Adrenal gland (tissue), 5 donors: Measurements from ENCODE around the gene SLAMF7.

Experiments used
- CTCF ChIP-seq, 6 experiments: fragments of 450-650 bp in 4 of 6; fragments of 200-600 bp in 2 of 6; sonication (generic) in 1 of 6; IDR thresholded peaks; 1 replicate in 5 of 6; 2 replicates in 1 of 6; pipeline versions ENCODE4 v1.5.1 to v1.8.0; 2016 to 2021; ENCODE audit warnings: antibody characterized with exemption in 6 of 6, mild to moderate bottlenecking in 2 of 6, moderate library complexity in 1 of 6
- POLR2A ChIP-seq, 2 donors: fragments of 450-650 bp; IDR thresholded peaks; one replicate each; pipeline ENCODE4 v1.6.1; 2017; ENCODE audit warnings: antibody characterized with exemption in 2 of 2, mild to moderate bottlenecking in 2 of 2, moderate library complexity in 1 of 2
- donor health status: DM: no; HTN: no; CAD: no.

GRCh38 chr1:160704250-160704649 lies 34.8 kb upstream of the SLAMF7 start:
- TF ChIP-seq POLR2A (IDR thresholded peaks at IDR 0.05) (no peak), CTCF (IDR thresholded peaks at IDR 0.05) (no peak)
